A673 (cell line): ENCODE data around the gene NAMPT. TPM values are rescaled to one million over a fixed set of nuclear protein-coding genes. Genes with fewer than 3 reads are reported as not detected.

Experiments
- BruUV-seq: library from RNA; stranded (reverse); fragments of 400-500 nt; replicated peaks from 2 replicates; lab custom pipeline; 2021; lab: Mats Ljungman, UMichigan
- CTCF ChIA-PET: fragments of 300-600 bp; sonication (Branson Sonifier 250); formaldehyde crosslinking; loops from one replicate; lab custom pipeline; 2022; ENCODE audit warnings: antibody characterized with exemption; lab: Charles Lee
- POLR2A ChIA-PET: fragments of 300-600 bp; sonication (Branson Sonifier 250); formaldehyde crosslinking; loops from one replicate; lab custom pipeline; 2022; ENCODE audit warnings: antibody characterized with exemption; ENCODE audit not compliant: low non-redundant PET; lab: Charles Lee
- DNase-seq: peaks from one replicate; pipeline ENCODE4 v3.0.0-alpha.2; 2015; ENCODE audit warnings: low spot score
- H3K27ac ChIP-seq: fragments of 200-600 bp; sonication (generic); 2 replicates; pipeline ENCODE4 v1.5.1; 2016; ENCODE audit warnings: mixed run types, low read depth, mild to moderate bottlenecking, mixed read lengths, antibody characterized with exemption, low read length; ENCODE audit not compliant: poor library complexity, severe bottlenecking
- H3K27me3 ChIP-seq: fragments of 200-600 bp; sonication (generic); replicated peaks from 2 replicates; pipeline ENCODE4 v1.6.1; 2017; ENCODE audit warnings: mixed run types, low read depth, mild to moderate bottlenecking, mixed read lengths, antibody characterized with exemption, low read length; ENCODE audit not compliant: insufficient read depth, poor library complexity
- H3K36me3 ChIP-seq: fragments of 200-600 bp; sonication (generic); 2 replicates; pipeline ENCODE4 v1.6.1; 2016; ENCODE audit warnings: mixed run types, mild to moderate bottlenecking, mixed read lengths, antibody characterized with exemption, low read length; ENCODE audit not compliant: insufficient read depth, poor library complexity, severe bottlenecking
- H3K4me1 ChIP-seq: fragments of 200-600 bp; sonication (generic); 2 replicates; pipeline ENCODE4 v1.6.1; 2017; ENCODE audit warnings: mixed run types, mild to moderate bottlenecking, mixed read lengths, antibody characterized with exemption, low read length; ENCODE audit not compliant: insufficient read depth, poor library complexity, severe bottlenecking
- H3K4me3 ChIP-seq: fragments of 200-600 bp; sonication (generic); 2 replicates; pipeline ENCODE4 v1.5.1; 2016; ENCODE audit warnings: low read depth, mixed run types, mild to moderate bottlenecking, mixed read lengths, low read length; ENCODE audit not compliant: poor library complexity, severe bottlenecking
- H3K9me3 ChIP-seq: fragments of 200-600 bp; sonication (generic); 2 replicates; pipeline ENCODE4 v1.6.1; 2016; ENCODE audit warnings: mixed run types, low read depth, mild to moderate bottlenecking, mixed read lengths, antibody characterized with exemption, low read length; ENCODE audit not compliant: poor library complexity, severe bottlenecking
- EZH2 ChIP-seq: fragments of 200-600 bp; sonication (generic); IDR thresholded peaks from 2 replicates; pipeline ENCODE4 v1.6.1; 2017; ENCODE audit warnings: borderline replicate concordance, low read depth, mild to moderate bottlenecking, mixed read lengths, antibody characterized with exemption, low read length; ENCODE audit not compliant: poor library complexity, severe bottlenecking
- intact Hi-C: fragments of 100-400 bp; cut with micrococcal nuclease; formaldehyde crosslinking; loops from one replicate; pipeline ENCODE4 v1.10.0; 2022; ENCODE audit not compliant: unreplicated experiment
- total RNA-seq: library from RNA; stranded (reverse); gene quantifications from 2 replicates; pipeline ENCODE4 v1.2.3, GENCODE V29; 2021
- TF ChIP-seq, protein P1 (sequence below): fragments of 300-800, 200-600 bp; sonication (generic); conservative IDR thresholded peaks from 2 replicates; pipeline ENCODE4 v1.5.1; 2017; ENCODE audit warnings: low read depth, mild to moderate bottlenecking, antibody characterized with exemption, low read length, moderate library complexity, mixed read lengths

Gene NAMPT
- total RNA-seq, 1 experiment from 2014 or later: 68.0 TPM

DNA sequence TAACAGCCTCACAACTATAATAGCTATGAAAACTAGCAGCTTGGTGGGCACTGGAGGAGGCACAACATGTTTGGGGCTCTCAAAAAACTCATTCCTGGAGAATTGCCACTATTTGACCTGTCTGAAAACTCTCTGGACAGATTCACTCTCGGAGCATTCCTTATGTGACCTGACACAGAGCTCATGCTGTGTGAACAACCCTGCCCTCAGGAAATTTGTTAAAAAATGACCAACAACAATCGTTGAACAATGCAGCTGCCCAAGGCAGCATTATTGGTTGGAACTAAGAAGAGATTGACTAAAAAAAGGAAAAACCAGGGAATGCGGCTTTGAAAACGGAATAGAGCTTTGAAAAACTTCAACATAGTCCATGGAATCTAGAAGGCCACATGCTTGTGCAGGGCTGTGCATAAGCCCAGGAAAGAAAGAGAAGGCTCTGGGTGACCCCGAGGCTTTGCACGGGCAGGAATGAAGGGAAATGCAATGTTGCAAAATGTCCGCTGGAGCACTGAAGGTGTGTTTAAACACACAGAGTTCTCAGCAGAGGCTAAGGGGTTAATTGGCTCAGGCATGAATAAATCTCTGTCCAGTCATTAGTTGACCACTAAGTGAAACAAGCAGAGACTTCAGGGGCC lies 52.8 kb downstream of the NAMPT start:
- no peaks in the 10 kb centered on the region for H3K4me1 ChIP-seq
- no peak for DNase-seq
- no peaks in the 10 kb centered on the region for H3K36me3 ChIP-seq
- H3K27ac ChIP-seq: no peak overlapping the region
- no peak for TF ChIP-seq EZH2
- no TSS peak for BruUV-seq
- CTCF ChIA-PET: no interaction called here
- POLR2A ChIA-PET: no interaction called here
- no peak overlapping the region for H3K4me3 ChIP-seq
- no peaks in the 10 kb centered on the region for H3K27me3 ChIP-seq
- intact Hi-C loops: no loop called here
- no peaks in the 10 kb centered on the region for H3K9me3 ChIP-seq

DNA sequence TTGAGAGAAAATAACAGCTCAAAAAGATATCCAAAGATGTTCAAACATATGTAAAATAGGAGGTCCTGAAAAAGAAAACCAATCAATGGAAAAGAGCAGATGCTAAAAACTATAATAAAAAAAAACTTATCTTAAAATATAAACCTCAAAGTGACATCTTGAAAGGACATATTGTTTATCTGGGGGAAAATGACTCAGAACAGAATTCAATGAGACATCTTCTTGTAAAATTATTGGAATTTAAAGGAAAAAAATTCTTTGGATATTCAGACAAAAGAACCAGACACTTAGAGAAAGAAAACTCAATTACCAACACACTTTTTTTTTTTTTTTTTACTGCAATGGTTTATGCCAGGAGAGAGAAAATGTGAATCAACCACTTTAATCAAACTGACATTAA lies 58.9 kb downstream of the NAMPT start:
- Histone ChIP-seq H3K4me1 (no peaks in the 10 kb centered on the region), H3K27me3 (no peaks in the 10 kb centered on the region), H3K4me3 (no peak overlapping the region), H3K9me3 (no peaks in the 10 kb centered on the region), H3K36me3 (no peaks in the 10 kb centered on the region), H3K27ac (no peak overlapping the region)
- no peak for DNase-seq
- ChIA-PET CTCF (no interaction called here), POLR2A (no interaction called here)
- TF ChIP-seq, protein P1, sequence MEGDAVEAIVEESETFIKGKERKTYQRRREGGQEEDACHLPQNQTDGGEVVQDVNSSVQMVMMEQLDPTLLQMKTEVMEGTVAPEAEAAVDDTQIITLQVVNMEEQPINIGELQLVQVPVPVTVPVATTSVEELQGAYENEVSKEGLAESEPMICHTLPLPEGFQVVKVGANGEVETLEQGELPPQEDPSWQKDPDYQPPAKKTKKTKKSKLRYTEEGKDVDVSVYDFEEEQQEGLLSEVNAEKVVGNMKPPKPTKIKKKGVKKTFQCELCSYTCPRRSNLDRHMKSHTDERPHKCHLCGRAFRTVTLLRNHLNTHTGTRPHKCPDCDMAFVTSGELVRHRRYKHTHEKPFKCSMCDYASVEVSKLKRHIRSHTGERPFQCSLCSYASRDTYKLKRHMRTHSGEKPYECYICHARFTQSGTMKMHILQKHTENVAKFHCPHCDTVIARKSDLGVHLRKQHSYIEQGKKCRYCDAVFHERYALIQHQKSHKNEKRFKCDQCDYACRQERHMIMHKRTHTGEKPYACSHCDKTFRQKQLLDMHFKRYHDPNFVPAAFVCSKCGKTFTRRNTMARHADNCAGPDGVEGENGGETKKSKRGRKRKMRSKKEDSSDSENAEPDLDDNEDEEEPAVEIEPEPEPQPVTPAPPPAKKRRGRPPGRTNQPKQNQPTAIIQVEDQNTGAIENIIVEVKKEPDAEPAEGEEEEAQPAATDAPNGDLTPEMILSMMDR: no peak
- no peak for TF ChIP-seq EZH2
- intact Hi-C loops: no loop called here
- no TSS peak for BruUV-seq

DNA sequence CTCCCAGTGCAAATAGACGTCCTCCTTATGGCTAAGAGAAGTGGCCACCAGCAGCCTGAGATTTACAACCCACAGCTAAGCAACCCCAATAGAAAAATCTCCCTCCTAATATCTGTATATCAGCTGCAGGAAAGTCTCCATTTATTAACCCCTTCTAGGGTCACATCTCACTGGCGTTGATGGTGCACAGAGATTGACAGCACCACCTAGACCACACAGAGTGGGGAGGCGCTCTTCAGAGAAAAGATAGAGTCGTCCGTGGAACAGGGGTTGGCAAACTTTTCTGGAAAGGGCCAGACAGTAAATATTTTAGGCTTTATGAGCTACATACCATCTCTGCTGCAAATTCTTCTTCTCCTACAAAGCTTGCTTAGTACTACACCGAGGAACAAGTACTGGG lies 60.0 kb downstream of the NAMPT start:
- CTCF ChIA-PET: no interaction called here
- Histone ChIP-seq H3K27ac (no peak overlapping the region), H3K4me3 (no peak overlapping the region), H3K9me3 (no peaks in the 10 kb centered on the region), H3K27me3 (no peaks in the 10 kb centered on the region), H3K36me3 (no peaks in the 10 kb centered on the region), H3K4me1 (no peaks in the 10 kb centered on the region)
- intact Hi-C loops: no loop called here
- no peak for DNase-seq
- POLR2A ChIA-PET: no interaction called here
- no TSS peak for BruUV-seq
- TF ChIP-seq EZH2: no peak
- TF ChIP-seq, protein P1: no peak

DNA sequence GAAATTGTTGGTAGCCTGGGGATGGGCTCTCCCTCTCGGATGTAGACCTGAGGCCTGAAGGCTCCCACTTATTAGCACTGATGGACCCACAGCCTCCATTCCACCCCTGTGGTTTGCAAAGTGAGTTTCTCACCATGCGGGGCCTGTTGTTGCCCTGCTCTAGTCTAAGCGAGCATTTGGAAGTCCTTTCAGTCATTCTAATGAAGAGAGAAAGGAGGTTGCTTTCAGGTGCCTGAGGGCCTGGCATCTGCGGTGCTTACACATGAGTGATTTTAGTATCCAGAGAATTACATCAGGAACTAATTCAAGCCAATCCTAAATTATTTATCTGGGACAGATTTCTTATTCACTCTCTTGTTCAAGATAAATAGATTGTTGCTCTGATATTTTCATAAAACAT lies 61.6 kb downstream of the NAMPT start:
- CTCF ChIA-PET: no interaction called here
- no peak overlapping the region for H3K4me3 ChIP-seq
- H3K27me3 ChIP-seq: no peaks in the 10 kb centered on the region
- no peaks in the 10 kb centered on the region for H3K4me1 ChIP-seq
- intact Hi-C loops: no loop called here
- no peak for TF ChIP-seq EZH2
- TF ChIP-seq, protein P1: no peak
- no peaks in the 10 kb centered on the region for H3K9me3 ChIP-seq
- DNase-seq: no peak
- POLR2A ChIA-PET: no interaction called here
- no peaks in the 10 kb centered on the region for H3K36me3 ChIP-seq
- no TSS peak for BruUV-seq
- H3K27ac ChIP-seq: no peak overlapping the region
